Osteocyte (in vitro differentiated cells): Measurements from ENCODE around the gene GMDS. TPM values are rescaled to one million over a fixed set of nuclear protein-coding genes. Genes with fewer than 3 reads are reported as not detected.

Experiments
- DNase-seq: peaks from one replicate; pipeline ENCODE4 v3.0.0; 2021; ENCODE audit warnings: mixed read lengths; ENCODE audit not compliant: unreplicated experiment; ENCODE audit errors: extremely low spot score
- H3K27ac Mint-ChIP-seq: one replicate; pipeline ENCODE4 v1.8.0; 2021; ENCODE audit warnings: mild to moderate bottlenecking, mixed read lengths; ENCODE audit not compliant: unreplicated experiment
- H3K27me3 Mint-ChIP-seq: one replicate; pipeline ENCODE4 v1.8.0; 2021; ENCODE audit warnings: mixed read lengths; ENCODE audit not compliant: unreplicated experiment
- H3K36me3 Mint-ChIP-seq: one replicate; pipeline ENCODE4 v1.8.0; 2021; ENCODE audit warnings: mixed read lengths; ENCODE audit not compliant: unreplicated experiment
- H3K4me1 Mint-ChIP-seq: one replicate; pipeline ENCODE4 v1.8.0; 2021; ENCODE audit warnings: mixed read lengths; ENCODE audit not compliant: unreplicated experiment
- H3K4me3 Mint-ChIP-seq: one replicate; pipeline ENCODE4 v1.8.0; 2021; ENCODE audit warnings: mild to moderate bottlenecking, moderate library complexity, mixed read lengths; ENCODE audit not compliant: unreplicated experiment
- H3K9me3 Mint-ChIP-seq: one replicate; pipeline ENCODE4 v1.8.0; 2021; ENCODE audit warnings: mixed read lengths; ENCODE audit not compliant: unreplicated experiment
- total RNA-seq: library from RNA; stranded (reverse); gene quantifications from 2 replicates; pipeline ENCODE4 v1.2.1, GENCODE V29; 2021
- TF ChIP-seq, protein P1 (sequence below): fragments of 200-600 bp; sonication (generic); IDR thresholded peaks from 2 replicates; pipeline ENCODE4 v1.5.0; 2021; ENCODE audit warnings: antibody characterized with exemption, mild to moderate bottlenecking, moderate library complexity

GMDS gene
- total RNA-seq, 1 donor from 2014 or later = 30.7 TPM

DNA sequence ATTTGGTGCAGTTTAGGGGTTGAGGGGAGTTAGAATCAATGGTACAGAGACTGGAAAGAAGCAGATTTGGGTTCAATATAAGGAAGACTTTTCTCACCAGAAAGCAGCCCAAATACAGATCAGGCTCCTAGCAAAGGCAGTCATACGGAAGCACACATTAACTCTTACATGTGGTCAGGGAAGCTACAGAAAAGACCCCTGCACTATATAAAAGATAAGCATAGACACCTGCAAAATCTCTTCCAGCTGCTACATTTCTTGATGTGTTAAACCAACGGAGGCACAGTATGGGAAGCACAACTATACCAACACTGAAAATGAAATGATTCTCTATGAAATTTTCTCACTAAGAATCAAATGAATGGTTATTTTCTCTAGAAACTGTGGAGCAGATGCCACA lies 150.8 kb downstream of the GMDS start:
- H3K36me3 Mint-ChIP-seq = peaks cover 2% of the 10 kb centered on the region
- no peaks in the 10 kb centered on the region for H3K27me3 Mint-ChIP-seq
- no peaks in the 10 kb centered on the region for H3K9me3 Mint-ChIP-seq
- TF ChIP-seq, protein P1, sequence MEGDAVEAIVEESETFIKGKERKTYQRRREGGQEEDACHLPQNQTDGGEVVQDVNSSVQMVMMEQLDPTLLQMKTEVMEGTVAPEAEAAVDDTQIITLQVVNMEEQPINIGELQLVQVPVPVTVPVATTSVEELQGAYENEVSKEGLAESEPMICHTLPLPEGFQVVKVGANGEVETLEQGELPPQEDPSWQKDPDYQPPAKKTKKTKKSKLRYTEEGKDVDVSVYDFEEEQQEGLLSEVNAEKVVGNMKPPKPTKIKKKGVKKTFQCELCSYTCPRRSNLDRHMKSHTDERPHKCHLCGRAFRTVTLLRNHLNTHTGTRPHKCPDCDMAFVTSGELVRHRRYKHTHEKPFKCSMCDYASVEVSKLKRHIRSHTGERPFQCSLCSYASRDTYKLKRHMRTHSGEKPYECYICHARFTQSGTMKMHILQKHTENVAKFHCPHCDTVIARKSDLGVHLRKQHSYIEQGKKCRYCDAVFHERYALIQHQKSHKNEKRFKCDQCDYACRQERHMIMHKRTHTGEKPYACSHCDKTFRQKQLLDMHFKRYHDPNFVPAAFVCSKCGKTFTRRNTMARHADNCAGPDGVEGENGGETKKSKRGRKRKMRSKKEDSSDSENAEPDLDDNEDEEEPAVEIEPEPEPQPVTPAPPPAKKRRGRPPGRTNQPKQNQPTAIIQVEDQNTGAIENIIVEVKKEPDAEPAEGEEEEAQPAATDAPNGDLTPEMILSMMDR = no peak
- no peak overlapping the region for H3K27ac Mint-ChIP-seq
- no peak overlapping the region for H3K4me3 Mint-ChIP-seq
- DNase-seq = no peak
- H3K4me1 Mint-ChIP-seq = peaks cover 2% of the 10 kb centered on the region

DNA sequence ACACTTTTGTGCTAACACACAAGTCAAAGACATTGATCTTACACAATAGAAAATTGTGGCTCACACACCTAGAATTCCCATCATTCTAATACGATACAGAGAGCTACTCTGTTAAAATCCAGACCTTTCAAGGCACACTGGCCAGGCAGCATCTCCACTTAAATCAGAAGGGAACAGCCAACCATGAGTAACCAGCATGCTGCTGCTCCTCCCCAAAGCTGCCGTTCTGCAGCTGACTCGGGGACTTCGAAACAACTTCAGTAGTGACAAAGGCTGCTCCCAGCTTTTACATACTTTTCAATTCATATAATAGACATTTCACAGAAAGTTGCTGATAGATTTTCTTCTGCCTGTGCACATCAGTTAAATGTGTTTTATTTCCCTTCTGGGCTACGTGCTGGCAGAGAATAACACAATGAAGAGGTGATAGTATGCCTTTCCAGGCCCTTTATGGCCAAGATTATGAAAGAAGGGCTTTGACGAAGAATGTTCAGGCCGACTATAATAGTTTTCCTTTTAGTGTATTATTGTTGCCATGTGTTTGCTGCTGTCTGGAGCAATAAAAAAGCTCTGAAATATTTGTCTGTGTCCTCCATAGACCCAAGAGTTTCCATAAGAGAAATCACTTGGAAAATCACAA lies 159.0 kb downstream of the GMDS start:
- Mint-ChIP-seq H3K36me3 (peaks cover 8% of the 10 kb centered on the region), H3K27me3 (no peaks in the 10 kb centered on the region), H3K4me1 (peaks cover 7% of the 10 kb centered on the region), H3K27ac (no peak overlapping the region), H3K9me3 (no peaks in the 10 kb centered on the region), H3K4me3 (no peak overlapping the region)
- DNase-seq = no peak
- TF ChIP-seq, protein P1 = no peak

DNA sequence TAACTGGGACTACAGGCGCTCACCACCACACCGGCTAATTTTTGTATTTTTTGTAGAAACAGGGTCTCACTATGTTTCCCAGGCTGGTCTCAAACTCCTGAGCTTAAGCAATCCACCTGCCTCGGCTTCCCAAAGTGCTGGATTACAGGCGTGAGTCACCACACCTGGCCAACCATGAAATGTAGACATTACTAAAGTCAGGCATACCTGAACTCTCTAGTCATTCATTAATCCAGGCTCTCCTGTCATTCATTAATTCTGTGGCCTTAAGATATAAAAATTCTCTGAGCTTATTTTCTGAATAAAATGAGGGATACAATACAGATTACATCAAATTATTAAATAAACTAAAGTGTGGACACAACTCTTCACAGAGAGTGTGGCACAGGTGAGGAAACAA lies 159.7 kb downstream of the GMDS start:
- no peak for DNase-seq
- Mint-ChIP-seq H3K36me3 (peaks cover 11% of the 10 kb centered on the region), H3K9me3 (no peaks in the 10 kb centered on the region)

DNA sequence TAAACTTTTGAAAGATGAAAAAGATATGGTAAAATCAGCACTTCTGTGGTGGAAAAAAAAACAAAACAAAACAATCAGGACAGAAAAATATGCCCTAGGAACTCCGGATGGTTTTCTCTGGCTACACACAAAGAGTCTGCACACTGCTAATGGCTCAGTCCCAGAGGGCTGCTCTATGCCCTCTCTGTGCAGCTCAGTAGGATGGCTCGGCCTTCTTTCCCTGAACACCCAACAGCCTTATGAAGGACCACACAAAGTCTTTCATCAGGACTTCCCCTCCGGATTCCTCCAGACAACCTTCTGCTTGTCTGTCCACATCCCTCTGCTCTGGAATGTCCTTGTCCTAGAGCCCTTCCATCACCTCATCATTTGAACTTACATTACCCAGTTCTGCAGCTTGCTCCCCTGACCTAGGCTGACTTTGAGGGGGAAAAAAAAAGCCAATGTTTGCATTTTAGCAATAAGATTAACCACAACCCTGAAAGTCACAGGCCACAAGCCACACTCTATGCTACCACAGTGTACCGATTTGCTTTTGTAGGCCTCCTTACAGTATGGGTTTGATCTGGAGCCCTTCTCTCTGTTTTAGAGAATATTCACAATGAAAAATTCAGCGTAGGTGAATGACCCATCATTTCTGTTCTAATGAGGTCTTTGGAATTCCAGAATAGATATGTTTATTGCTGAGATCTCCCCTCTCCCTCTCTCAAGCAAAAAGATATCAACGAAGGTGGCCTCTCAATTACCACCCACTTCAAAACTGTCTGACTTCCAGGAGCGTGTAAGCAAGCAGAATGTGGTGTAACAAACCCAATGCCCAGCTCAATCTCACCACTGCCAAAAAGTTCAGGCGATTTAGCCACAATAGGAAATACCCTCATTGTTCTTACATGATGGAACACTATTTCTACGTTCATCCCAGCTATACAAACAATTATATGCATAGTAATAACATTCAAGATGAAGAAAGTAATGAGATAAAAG lies 164.0 kb downstream of the GMDS start:
- Mint-ChIP-seq H3K27me3 (no peaks in the 10 kb centered on the region), H3K9me3 (peaks cover 30% of the 10 kb centered on the region), H3K36me3 (peaks cover 17% of the 10 kb centered on the region), H3K4me1 (peaks cover 18% of the 10 kb centered on the region), H3K27ac (peak overlapping the region; percentile 48), H3K4me3 (no peak overlapping the region)
- DNase-seq = no peak
- TF ChIP-seq, protein P1 = no peak

More for the DNA sequence above, 159.7 kb downstream of the GMDS start:
- Mint-ChIP-seq H3K4me1 (peaks cover 15% of the 10 kb centered on the region), H3K27me3 (no peaks in the 10 kb centered on the region), H3K4me3 (no peak overlapping the region), H3K27ac (no peak overlapping the region)
- TF ChIP-seq, protein P1 = no peak

DNA sequence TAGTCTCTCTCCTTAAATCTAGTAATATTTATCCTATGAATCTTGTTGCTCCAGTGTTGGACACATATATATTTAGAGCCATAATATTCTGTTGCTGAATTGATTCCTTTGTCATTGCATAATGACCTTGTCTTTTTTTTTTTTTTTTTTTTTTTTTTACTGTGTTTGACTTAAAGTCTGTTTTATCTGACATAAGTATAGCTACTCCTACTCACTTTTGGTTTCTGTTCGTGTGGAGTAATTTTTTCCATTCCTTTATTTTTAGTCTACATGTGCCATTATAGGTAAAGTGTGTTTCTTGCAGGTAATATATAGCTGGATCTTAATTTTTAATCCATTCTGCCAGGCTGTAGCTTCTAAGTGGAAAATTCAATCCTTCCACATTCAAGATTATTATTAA lies 166.5 kb downstream of the GMDS start:
- no peak overlapping the region for H3K4me3 Mint-ChIP-seq
- H3K27ac Mint-ChIP-seq = no peak overlapping the region
- peaks cover 30% of the 10 kb centered on the region for H3K9me3 Mint-ChIP-seq
- no peaks in the 10 kb centered on the region for H3K27me3 Mint-ChIP-seq
- no peak for DNase-seq
- TF ChIP-seq, protein P1 = no peak
- H3K4me1 Mint-ChIP-seq = peaks cover 22% of the 10 kb centered on the region
- peaks cover 14% of the 10 kb centered on the region for H3K36me3 Mint-ChIP-seq
